ENCODE measurements around the gene CFLAR. TPM values are rescaled to one million over a fixed set of nuclear protein-coding genes. Genes with fewer than 3 reads are reported as not detected.

CFLAR gene
- total and polyA plus RNA-seq, 2 of the 4 experiments (the other 2 are of a cell fraction) = 29.2 to 59.9 TPM

DNA sequence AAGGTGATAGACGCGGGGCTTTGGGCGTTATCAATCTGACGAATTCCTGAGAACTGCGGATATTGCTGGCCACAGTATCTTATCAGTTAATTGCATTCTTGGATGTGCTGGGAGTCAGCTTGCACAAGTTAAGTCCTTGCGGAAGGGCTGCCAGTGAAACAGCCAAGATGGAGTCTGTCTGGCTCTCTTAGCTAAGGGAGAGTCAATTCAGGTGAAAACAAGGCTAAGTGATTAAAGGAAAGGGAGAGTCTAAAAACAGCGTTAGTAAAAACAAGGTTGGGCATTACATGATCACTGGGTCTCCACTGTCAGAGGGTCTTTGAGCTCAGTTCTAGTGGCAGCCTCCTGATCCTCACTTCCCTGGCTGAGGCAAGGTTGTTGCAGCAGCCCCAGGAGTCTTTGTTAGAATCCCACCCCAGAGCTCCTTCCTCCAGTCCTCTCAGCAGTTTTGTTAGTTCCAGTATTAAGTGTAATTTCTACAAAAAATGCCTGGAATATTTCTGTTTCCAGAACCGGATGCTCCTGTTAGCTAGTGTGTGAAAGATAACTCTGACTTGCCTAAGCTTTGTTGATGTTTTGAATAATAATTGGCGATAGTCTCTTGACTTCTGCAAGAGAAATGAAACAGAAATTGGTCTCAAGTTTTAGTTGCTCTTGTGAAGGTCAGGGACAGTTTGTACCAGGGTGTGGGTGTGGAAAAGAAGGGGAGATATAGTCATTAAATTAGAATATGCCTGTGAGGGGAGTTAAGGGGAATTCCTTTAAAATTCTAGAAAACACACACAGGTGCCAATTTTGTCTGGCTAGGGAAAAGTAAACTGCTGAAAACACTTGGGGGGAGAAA is 10.6 kb downstream of the CFLAR start:
- Histone ChIP-seq H2BK5ac (ENCODE audit: low read depth, low read length, poor library complexity, severe bottlenecking) (peak overlapping the region; percentile 91), H3K9ac (ENCODE audit: low read depth, low read length) (peak overlapping the region; percentile 17; the same call in 1 of the 2 replicates), H4K91ac (ENCODE audit: insufficient read depth, low read depth, low read length) (peak overlapping the region; percentile 84), H3K9me3 (ENCODE audit: control insufficient read depth, insufficient read depth, low read length) (no peaks in the 10 kb centered on the region), H3K9me1 (ENCODE audit: insufficient read depth, low read length) (peaks cover 44% of the 10 kb centered on the region), H2AFZ (replicated peaks; ENCODE audit: low read length, poor library complexity) (no peak overlapping the region), H3K36me3 (ENCODE audit: control insufficient read depth, insufficient read depth, low read length) (peaks cover 2% of the 10 kb centered on the region; the same call in 1 of the 2 replicates), H4K20me1 (ENCODE audit: insufficient read depth, low read length) (peaks cover 17% of the 10 kb centered on the region; the same call in 1 of the 2 replicates), H3K18ac (ENCODE audit: low read depth, low read length) (peak overlapping the region; percentile 72), H3K23ac (ENCODE audit: low read depth, low read length) (peak overlapping the region; percentile 92), H4K5ac (ENCODE audit: low read depth, low read length) (peak overlapping the region; percentile 76), H3K4me2 (ENCODE audit: low read depth, low read length) (peak overlapping the region; percentile 73), H3K4me1 (ENCODE audit: control insufficient read depth, insufficient read depth, low read length) (peaks cover 33% of the 10 kb centered on the region), H3K14ac (replicated peaks; ENCODE audit: low read depth, low read length) (peak overlapping the region; percentile 96), H2AK5ac (ENCODE audit: low read depth, low read length) (peak overlapping the region; percentile 94; the same call in 1 of the 2 replicates), H2AK9ac (replicated peaks; ENCODE audit: low read depth, low read length, poor library complexity) (peak overlapping the region; percentile 76), H2BK15ac (ENCODE audit: low read depth, low read length) (peak overlapping the region; percentile 69; the same call in 1 of the 3 replicates), H2BK120ac (ENCODE audit: low read depth, low read length) (peak overlapping the region; percentile 88), H3K27me3 (ENCODE audit: control insufficient read depth, insufficient read depth, low read length) (no peaks in the 10 kb centered on the region), H3K56ac (ENCODE audit: extremely low read depth, insufficient read depth, low read length) (peak overlapping the region; percentile 65; the same call in 1 of the 2 replicates), H3K27ac (ENCODE audit: insufficient read depth, low read length) (peak overlapping the region; percentile 86), H4K8ac (ENCODE audit: low read depth in 2 of 2, low read length in 2 of 2) (peak overlapping the region; percentile 66 to 91; a peak in 3 of 4 replicates), H3K4me3 (ENCODE audit: insufficient read depth, low read depth, low read length) (no peak overlapping the region), H3K4ac (ENCODE audit: low read depth, low read length) (peak overlapping the region; percentile 90), H2BK20ac (ENCODE audit: low read depth, low read length) (peak overlapping the region; percentile 93), H3K79me1 (ENCODE audit: low read depth in 1 of 2, low read length in 2 of 2) (peaks cover 45 to 81% of the 10 kb centered on the region in 2 experiments)
- POLR2A ChIA-PET (ENCODE audit: unreplicated experiment) = no interaction called here
- DNase-seq (peak; percentile 49), ATAC-seq (ENCODE audit: low read depth) (peak; percentile 38)
- no TSS peak for BruUV-seq (replicated peaks)
- CTCF ChIA-PET = interaction anchor here (1.7 kb wide), 1 partner anchor 32 kb away, joined by 7 read pairs; no protein-coding TSS in a partner anchor
- in situ Hi-C loops (cut with MboI; ENCODE audit: low sequenced_read_pairs) = no loop called here
- intact Hi-C loops (cut with micrococcal nuclease) = loop anchor here (1.0 kb wide), 1 partner anchor 8 kb away; no protein-coding TSS in a partner anchor
- WGBS, 2 experiments (ENCODE audit: extremely low coverage in 2 of 2, insufficient read length in 1 of 2) = 18% methylated on average over 8 of the region's 9 CpGs; no CpG with 5 or more reads in 1 of the 2 experiments
- TF ChIP-seq RCOR1 (IDR thresholded peaks at IDR 0.05; ENCODE audit: insufficient replicate concordance, low read length) (no peak), MXI1 (IDR thresholded peaks at IDR 0.05; ENCODE audit: borderline replicate concordance, low read depth, low read length) (no peak), MAZ (IDR thresholded peaks at IDR 0.05; ENCODE audit: borderline replicate concordance, low read depth, low read length) (no peak), FOS (IDR thresholded peaks at IDR 0.05; ENCODE audit: low read depth, low read length) (no peak)
- dilution Hi-C loops (cut with HindIII; ENCODE audit: low sequenced_read_pairs, unreplicated experiment) = no loop called here

Measured in IMR-90 (cell line).